GM19438 (cell line): ENCODE data around the gene METAP1.
A peak's percentile ranks its signal among the peaks of the same experiment; 100 is the strongest.
"Not testable (repeated sequence)": the region's sequence is repeated elsewhere in the genome, so short reads cannot be mapped to it uniquely, and the experiment has no call there.

Source experiments
- ATAC-seq: cut with Tn5 transposase; IDR thresholded peaks from one replicate; pipeline ENCODE4 v1.9.1; 2021; ENCODE audit warnings: low read depth; ENCODE audit not compliant: unreplicated experiment

METAP1 gene

GRCh38 chr4:99047710-99048109 lies 52.2 kb downstream of the METAP1 start:
- ATAC-seq = no peak

- no peak for ATAC-seq
These were observed 57.4 kb downstream of the METAP1 start for GRCh38 chr4:99052902-99053301.

GRCh38 chr4:99054428-99054994 lies 59.0 kb downstream of the METAP1 start:
- ATAC-seq = peak; percentile 73

GRCh38 chr4:99058228-99058627 lies 62.7 kb downstream of the METAP1 start:
- ATAC-seq = no peak

GRCh38 chr4:99059550-99059949 lies 64.0 kb downstream of the METAP1 start:
- no peak for ATAC-seq

GRCh38 chr4:99061048-99061700 lies 65.7 kb downstream of the METAP1 start:
- ATAC-seq = no peak

- no peak for ATAC-seq
These were observed 66.6 kb downstream of the METAP1 start for GRCh38 chr4:99062120-99062519.

GRCh38 chr4:99065521-99065920 lies 70.0 kb downstream of the METAP1 start:
- ATAC-seq = not testable (repeated sequence)

- ATAC-seq = no peak
These were observed 72.1 kb downstream of the METAP1 start for GRCh38 chr4:99067617-99068016.

- ATAC-seq = no peak
These were observed 75.6 kb downstream of the METAP1 start for GRCh38 chr4:99071159-99071558.

- ATAC-seq = no peak
These were observed 79.3 kb downstream of the METAP1 start for GRCh38 chr4:99074816-99075215.

GRCh38 chr4:99076292-99076976 lies 80.9 kb downstream of the METAP1 start:
- ATAC-seq = no peak

- ATAC-seq = no peak
These were observed 81.7 kb downstream of the METAP1 start for GRCh38 chr4:99077177-99077576.

- no peak for ATAC-seq
These were observed 82.8 kb downstream of the METAP1 start for GRCh38 chr4:99078336-99078735.

- ATAC-seq = no peak
These were observed 83.6 kb downstream of the METAP1 start for GRCh38 chr4:99078931-99079624.

GRCh38 chr4:99079625-99080295 lies 84.2 kb downstream of the METAP1 start:
- no peak for ATAC-seq

- not testable (repeated sequence) for ATAC-seq
These were observed 85.3 kb downstream of the METAP1 start for GRCh38 chr4:99080869-99081268.

- no peak for ATAC-seq
These were observed 86.7 kb downstream of the METAP1 start for GRCh38 chr4:99082192-99082591.

GRCh38 chr4:99084595-99084994 lies 89.1 kb downstream of the METAP1 start:
- ATAC-seq = no peak

GRCh38 chr4:99088023-99088449 lies 92.5 kb downstream of the METAP1 start:
- ATAC-seq = peak; percentile 18
